Activated effector memory CD4-positive, alpha-beta T cell treated with anti-CD3 and anti-CD28 coated beads, Interleukin-2, amount 50 U/mL, for 16 hours (primary cell): ENCODE data around the gene SLC22A2.

ENCODE experiments used
- DNase-seq: peaks from one replicate; pipeline ENCODE4 v3.0.0-alpha.2; 2020

The SLC22A2 gene

DNA sequence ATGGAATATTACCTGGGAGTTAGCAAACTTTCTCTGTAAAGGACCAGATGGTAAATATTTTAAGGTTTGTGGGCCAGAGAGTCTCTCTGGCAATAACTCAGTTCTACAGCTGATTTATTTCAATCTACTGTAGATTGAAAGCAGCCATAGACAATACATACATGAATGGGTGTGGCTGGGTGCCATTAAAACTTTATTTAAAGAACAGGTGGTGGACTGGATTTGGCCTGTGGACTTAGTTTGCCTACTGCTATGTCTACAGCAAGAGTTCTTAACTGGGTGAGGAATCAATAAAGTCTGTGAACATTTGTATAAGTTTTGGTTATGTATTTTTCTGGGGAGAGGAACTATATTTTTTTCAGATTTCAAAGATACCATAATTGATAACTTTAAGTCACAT, 55.1 kb downstream of the SLC22A2 start:
- DNase-seq, result no peak

DNA sequence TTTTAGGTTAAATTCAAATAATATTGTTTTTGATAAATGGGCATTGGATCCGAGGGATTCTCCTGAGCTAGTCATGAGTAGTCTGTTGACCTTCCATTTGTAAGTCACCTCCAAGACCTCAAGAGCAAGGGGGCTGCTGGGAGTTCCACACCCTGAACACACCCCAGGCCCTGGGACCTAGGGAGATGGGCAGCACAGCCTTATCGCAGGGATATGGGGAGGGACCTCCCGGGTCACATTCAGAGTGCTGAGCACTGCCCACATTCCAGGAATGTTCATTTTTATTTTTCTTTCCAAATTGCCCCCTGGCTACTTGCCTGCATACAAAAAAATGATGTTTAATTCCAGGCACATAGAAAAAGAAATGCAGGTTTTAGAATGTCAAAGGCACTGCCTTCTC, 55.5 kb downstream of the SLC22A2 start:
- DNase-seq, result no peak

DNA sequence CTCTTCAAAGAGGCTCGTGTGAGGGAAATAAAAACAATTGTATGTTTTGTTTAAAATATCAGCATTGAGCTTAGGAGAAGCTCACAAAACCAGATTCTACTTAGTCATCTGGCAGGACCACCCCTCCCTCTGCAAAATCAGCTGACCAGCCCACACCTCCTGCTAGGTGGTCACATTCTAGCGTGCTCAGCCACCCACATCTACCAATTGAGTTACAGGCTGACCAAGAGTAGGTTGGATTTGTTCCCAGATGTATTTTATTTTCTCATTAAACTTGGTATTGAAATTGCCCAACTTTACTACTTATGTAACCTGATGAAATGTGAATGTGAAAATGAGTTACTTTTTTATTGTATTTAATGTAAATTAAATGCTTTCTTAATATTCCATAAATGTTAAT, 56.2 kb downstream of the SLC22A2 start:
- no peak for DNase-seq

- no peak for DNase-seq
Measured at GRCh38 chr6:160201061-160201460, 57.6 kb downstream of the SLC22A2 start.

- DNase-seq, result no peak
Measured at GRCh38 chr6:160198606-160199211, 59.9 kb downstream of the SLC22A2 start.

DNA sequence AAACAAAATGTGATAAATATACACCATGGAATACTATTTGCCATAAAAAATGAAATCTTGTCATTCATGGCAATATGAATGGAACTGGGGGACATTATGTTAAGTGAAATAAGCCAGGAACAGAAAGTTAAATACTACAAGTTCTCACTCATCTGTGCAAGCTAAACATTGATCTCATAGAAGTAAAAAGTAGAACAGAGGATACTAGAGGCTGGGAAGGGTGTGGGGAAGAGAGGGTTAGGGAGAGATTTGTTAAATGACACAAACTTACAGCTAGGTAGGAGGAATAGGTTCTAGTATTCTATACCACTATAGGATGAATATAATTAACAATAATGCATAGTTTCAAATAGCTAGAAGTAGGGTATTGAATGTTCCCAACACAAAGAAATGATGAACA, 61.0 kb downstream of the SLC22A2 start:
- DNase-seq, result no peak

DNA sequence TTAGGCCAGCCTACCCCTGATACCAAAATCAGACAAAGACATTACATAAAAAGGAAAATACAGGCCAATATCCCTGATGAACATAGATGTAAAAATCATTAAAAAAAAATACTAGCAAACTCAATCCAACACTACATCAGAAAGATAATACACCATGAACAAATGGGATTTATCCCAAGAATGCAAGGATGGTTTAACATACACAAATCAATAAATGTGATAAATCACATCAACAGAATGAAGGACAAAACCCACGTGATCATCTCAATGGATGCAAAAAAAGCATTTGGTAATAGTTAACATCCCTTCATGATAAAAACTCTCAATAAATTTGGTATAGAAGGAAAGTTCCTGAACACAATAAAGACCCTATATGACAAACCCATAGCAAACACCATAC, 63.8 kb downstream of the SLC22A2 start:
- no peak for DNase-seq

DNA sequence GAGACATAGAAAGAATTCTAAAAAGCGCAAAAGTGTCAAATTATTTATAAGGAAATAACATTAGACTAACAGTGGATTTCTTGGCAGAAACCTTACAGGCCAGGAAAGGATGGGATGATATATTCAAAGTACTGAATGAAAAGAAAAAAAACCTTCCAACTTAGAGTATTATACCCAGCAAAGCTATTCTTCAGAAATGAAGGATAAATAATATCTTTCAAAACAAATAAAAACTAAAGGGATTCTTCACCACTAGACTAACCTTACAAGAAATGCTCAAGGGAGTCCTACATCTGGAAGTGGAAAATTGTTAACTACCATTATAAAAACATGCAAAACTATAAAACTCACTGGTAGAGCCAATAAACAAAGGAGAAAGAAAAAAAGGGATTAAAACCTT, 65.8 kb downstream of the SLC22A2 start:
- no peak for DNase-seq

GRCh38 chr6:160190973-160191372, 67.6 kb downstream of the SLC22A2 start:
- no peak for DNase-seq

GRCh38 chr6:160190081-160190480, 68.5 kb downstream of the SLC22A2 start:
- DNase-seq, result no peak

DNA sequence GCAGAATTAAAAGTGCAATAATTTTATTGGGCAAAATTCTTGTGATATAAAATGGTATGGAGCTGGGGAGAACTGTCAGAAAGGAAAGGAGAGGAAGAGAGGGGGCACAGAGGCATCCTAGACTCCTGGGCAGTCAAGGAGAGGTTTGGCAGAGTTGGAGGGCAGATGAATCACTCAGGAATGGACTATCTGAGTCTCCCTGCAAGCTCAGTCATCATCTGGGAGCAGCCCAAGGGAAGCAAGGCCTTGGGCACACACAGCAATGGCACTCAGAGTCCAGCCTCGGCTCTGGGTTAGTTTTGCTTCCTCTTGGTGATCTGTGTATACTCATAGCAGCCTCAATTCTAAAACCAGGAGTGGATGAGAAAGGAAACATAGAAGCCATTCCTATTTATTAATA, 69.8 kb downstream of the SLC22A2 start:
- no peak for DNase-seq

DNA sequence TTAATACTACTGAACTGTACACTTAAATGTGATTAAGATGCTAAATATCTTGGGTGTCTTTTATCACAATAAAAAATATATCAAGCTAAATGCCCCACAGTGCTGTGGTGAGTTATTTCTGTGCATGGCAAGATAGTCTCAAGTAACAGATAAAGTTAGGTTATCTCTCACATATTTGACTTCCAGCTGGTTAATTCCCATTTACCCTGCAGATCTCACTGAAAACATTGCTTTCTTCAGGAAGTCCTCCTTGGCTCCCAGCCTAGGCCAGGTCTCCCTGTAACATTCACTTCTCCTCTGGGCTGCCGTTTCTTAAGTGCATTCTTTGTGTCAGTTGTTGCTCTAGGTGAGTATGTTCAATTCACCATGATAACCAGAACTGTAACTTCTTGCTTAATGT, 77.9 kb downstream of the SLC22A2 start:
- no peak for DNase-seq

DNA sequence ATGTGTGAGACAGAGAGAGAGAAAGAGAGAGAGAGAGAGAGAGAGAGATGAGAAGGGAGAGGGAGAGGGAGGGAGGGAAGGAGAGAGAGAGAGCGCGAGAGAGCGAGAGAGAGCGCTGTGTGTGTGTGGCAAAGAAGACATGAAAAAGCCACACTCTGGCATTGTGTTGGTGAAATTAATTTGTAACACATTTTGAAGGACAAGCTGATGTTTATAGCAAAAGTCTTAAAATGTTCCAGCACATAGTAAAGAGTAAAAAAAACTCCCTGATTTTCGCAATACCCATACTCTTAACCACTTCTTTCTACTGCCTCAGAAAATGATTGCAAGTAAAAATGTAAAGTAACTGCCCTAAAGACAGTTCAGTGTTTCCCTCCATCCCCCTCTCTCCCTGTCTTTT, 80.3 kb downstream of the SLC22A2 start:
- DNase-seq, result no peak

DNA sequence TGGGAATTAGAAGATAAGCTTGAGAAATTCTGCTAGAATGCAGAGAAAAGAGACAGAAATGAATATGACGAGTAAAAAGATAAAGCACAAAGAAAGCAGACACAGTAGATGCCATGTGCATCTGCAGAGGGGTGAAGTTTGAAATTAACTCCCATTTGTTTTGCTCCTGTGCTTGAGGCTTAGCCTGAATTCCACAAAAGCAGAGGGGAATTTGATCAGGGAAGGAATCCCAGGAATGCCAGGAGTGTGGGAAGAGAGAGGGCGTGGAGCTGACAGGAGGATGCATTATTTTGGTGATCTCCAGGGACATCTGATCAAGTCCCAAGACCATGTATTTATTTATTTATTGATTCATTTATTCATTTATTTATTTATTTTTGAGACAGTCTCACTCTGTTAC, 81.4 kb downstream of the SLC22A2 start:
- no peak for DNase-seq

DNA sequence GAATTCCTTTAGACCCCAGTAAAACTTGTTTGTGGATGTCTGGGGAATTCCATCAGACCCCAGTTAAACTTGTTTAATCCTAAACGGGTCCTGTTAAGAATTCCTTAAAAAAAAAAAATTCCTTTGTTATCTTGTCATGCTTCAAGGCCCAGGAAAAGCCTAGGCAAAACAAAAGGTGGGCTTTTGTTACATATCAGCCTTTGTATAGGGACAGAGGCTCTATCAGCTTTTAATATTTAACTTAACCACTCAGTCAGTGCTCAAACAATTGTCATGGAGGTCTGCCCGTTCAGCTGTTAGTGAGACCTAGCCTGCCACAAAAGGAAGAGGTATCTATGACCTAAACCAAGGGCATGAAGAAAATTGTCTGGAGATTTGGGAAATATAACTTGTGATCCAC, 83.9 kb downstream of the SLC22A2 start:
- DNase-seq, result no peak

GRCh38 chr6:160173806-160174527, 84.7 kb downstream of the SLC22A2 start:
- no peak for DNase-seq

- DNase-seq, result no peak
Measured at GRCh38 chr6:160172704-160173103, 85.9 kb downstream of the SLC22A2 start.

GRCh38 chr6:160170018-160170680, 88.5 kb downstream of the SLC22A2 start:
- DNase-seq, result no peak

- no peak for DNase-seq
Measured at GRCh38 chr6:160167604-160168399, 90.8 kb downstream of the SLC22A2 start.
